ENCODE data around the gene ABLIM2.

ABLIM2 gene

GRCh38 chr4:8073206-8073863 is 85.3 kb downstream of the ABLIM2 start:
- Histone ChIP-seq H3K36me3 (ENCODE audit: control insufficient read depth, insufficient read depth, low read length) (no peaks in the 10 kb centered on the region), H3K4me1 (ENCODE audit: control insufficient read depth, insufficient read depth, low read length, poor library complexity, severe bottlenecking) (peaks cover 3% of the 10 kb centered on the region), H3K27ac (ENCODE audit: low read depth, low read length, severe bottlenecking) (no peak overlapping the region), H3K4me3 (ENCODE audit: extremely low read depth, insufficient read depth, low read length, poor library complexity, severe bottlenecking) (no peak overlapping the region), H3K9me3 (ENCODE audit: control insufficient read depth, low read length) (no peaks in the 10 kb centered on the region)
- WGBS, 2 experiments (ENCODE audit: insufficient coverage in 2 of 2): 90 to 96% methylated on average over 11 to 13 of the region's 17 CpGs

GRCh38 chr4:8072235-8072968 is 86.2 kb downstream of the ABLIM2 start:
- no peak overlapping the region for H3K4me3 ChIP-seq (ENCODE audit: extremely low read depth, insufficient read depth, low read length, poor library complexity, severe bottlenecking)
- WGBS, 2 experiments (ENCODE audit: insufficient coverage in 2 of 2): 87 to 89% methylated on average over 18 to 20 of the region's 20 CpGs

GRCh38 chr4:8071766-8072165 is 86.8 kb downstream of the ABLIM2 start:
- Histone ChIP-seq H3K4me1 (ENCODE audit: control insufficient read depth, insufficient read depth, low read length, poor library complexity, severe bottlenecking) (peaks cover 3% of the 10 kb centered on the region), H3K36me3 (ENCODE audit: control insufficient read depth, insufficient read depth, low read length) (no peaks in the 10 kb centered on the region), H3K4me3 (ENCODE audit: extremely low read depth, insufficient read depth, low read length, poor library complexity, severe bottlenecking) (no peak overlapping the region), H3K9me3 (ENCODE audit: control insufficient read depth, low read length) (no peaks in the 10 kb centered on the region), H3K27ac (ENCODE audit: low read depth, low read length, severe bottlenecking) (no peak overlapping the region)
- WGBS, 2 experiments (ENCODE audit: insufficient coverage in 2 of 2): 70 to 77% methylated on average over 19 to 23 of the region's 23 CpGs

More at GRCh38 chr4:8072235-8072968, 86.2 kb downstream of the ABLIM2 start:
- peaks cover 3% of the 10 kb centered on the region for H3K4me1 ChIP-seq (ENCODE audit: control insufficient read depth, insufficient read depth, low read length, poor library complexity, severe bottlenecking)
- no peak overlapping the region for H3K27ac ChIP-seq (ENCODE audit: low read depth, low read length, severe bottlenecking)
- H3K36me3 ChIP-seq (ENCODE audit: control insufficient read depth, insufficient read depth, low read length): no peaks in the 10 kb centered on the region
- H3K9me3 ChIP-seq (ENCODE audit: control insufficient read depth, low read length): no peaks in the 10 kb centered on the region

GRCh38 chr4:8070736-8071718 is 87.6 kb downstream of the ABLIM2 start:
- H3K36me3 ChIP-seq (ENCODE audit: control insufficient read depth, insufficient read depth, low read length): no peaks in the 10 kb centered on the region
- H3K4me3 ChIP-seq (ENCODE audit: extremely low read depth, insufficient read depth, low read length, poor library complexity, severe bottlenecking): no peak overlapping the region
- H3K4me1 ChIP-seq (ENCODE audit: control insufficient read depth, insufficient read depth, low read length, poor library complexity, severe bottlenecking): peaks cover 3% of the 10 kb centered on the region
- WGBS, 2 experiments (ENCODE audit: insufficient coverage in 2 of 2): 62 to 72% methylated on average over 18 to 21 of the region's 30 CpGs
- H3K27ac ChIP-seq (ENCODE audit: low read depth, low read length, severe bottlenecking): no peak overlapping the region
- no peaks in the 10 kb centered on the region for H3K9me3 ChIP-seq (ENCODE audit: control insufficient read depth, low read length)

- 92 to 93% methylated on average over 20 to 27 of the region's 27 CpGs for WGBS, 2 experiments (ENCODE audit: insufficient coverage in 2 of 2)
Observed at GRCh38 chr4:8069102-8069752, 89.4 kb downstream of the ABLIM2 start.

GRCh38 chr4:8067945-8068896 is 90.4 kb downstream of the ABLIM2 start:
- Histone ChIP-seq H3K4me1 (ENCODE audit: control insufficient read depth, insufficient read depth, low read length, poor library complexity, severe bottlenecking) (peaks cover 3% of the 10 kb centered on the region), H3K9me3 (ENCODE audit: control insufficient read depth, low read length) (peaks cover 17% of the 10 kb centered on the region), H3K36me3 (ENCODE audit: control insufficient read depth, insufficient read depth, low read length) (no peaks in the 10 kb centered on the region), H3K4me3 (ENCODE audit: extremely low read depth, insufficient read depth, low read length, poor library complexity, severe bottlenecking) (no peak overlapping the region), H3K27ac (ENCODE audit: low read depth, low read length, severe bottlenecking) (no peak overlapping the region)
- 88 to 89% methylated on average over 24 to 25 of the region's 28 CpGs for WGBS, 2 experiments (ENCODE audit: insufficient coverage in 2 of 2)

More at GRCh38 chr4:8069102-8069752, 89.4 kb downstream of the ABLIM2 start:
- no peak overlapping the region for H3K4me3 ChIP-seq (ENCODE audit: extremely low read depth, insufficient read depth, low read length, poor library complexity, severe bottlenecking)
- no peak overlapping the region for H3K27ac ChIP-seq (ENCODE audit: low read depth, low read length, severe bottlenecking)
- H3K4me1 ChIP-seq (ENCODE audit: control insufficient read depth, insufficient read depth, low read length, poor library complexity, severe bottlenecking): peaks cover 3% of the 10 kb centered on the region
- H3K36me3 ChIP-seq (ENCODE audit: control insufficient read depth, insufficient read depth, low read length): no peaks in the 10 kb centered on the region
- H3K9me3 ChIP-seq (ENCODE audit: control insufficient read depth, low read length): peaks cover 7% of the 10 kb centered on the region

GRCh38 chr4:8067274-8067936 is 91.2 kb downstream of the ABLIM2 start:
- no peak overlapping the region for H3K4me3 ChIP-seq (ENCODE audit: extremely low read depth, insufficient read depth, low read length, poor library complexity, severe bottlenecking)
- 92 to 95% methylated on average over 17 to 18 of the region's 20 CpGs for WGBS, 2 experiments (ENCODE audit: insufficient coverage in 2 of 2)

GRCh38 chr4:8066336-8066931 is 92.2 kb downstream of the ABLIM2 start:
- WGBS, 2 experiments (ENCODE audit: insufficient coverage in 2 of 2): 94 to 96% methylated on average over 13 of the region's 13 CpGs
- H3K4me1 ChIP-seq (ENCODE audit: control insufficient read depth, insufficient read depth, low read length, poor library complexity, severe bottlenecking): peaks cover 3% of the 10 kb centered on the region
- H3K9me3 ChIP-seq (ENCODE audit: control insufficient read depth, low read length): peaks cover 23% of the 10 kb centered on the region
- H3K36me3 ChIP-seq (ENCODE audit: control insufficient read depth, insufficient read depth, low read length): no peaks in the 10 kb centered on the region
- no peak overlapping the region for H3K27ac ChIP-seq (ENCODE audit: low read depth, low read length, severe bottlenecking)
- no peak overlapping the region for H3K4me3 ChIP-seq (ENCODE audit: extremely low read depth, insufficient read depth, low read length, poor library complexity, severe bottlenecking)

More at GRCh38 chr4:8067274-8067936, 91.2 kb downstream of the ABLIM2 start:
- Histone ChIP-seq H3K9me3 (ENCODE audit: control insufficient read depth, low read length) (peaks cover 23% of the 10 kb centered on the region), H3K36me3 (ENCODE audit: control insufficient read depth, insufficient read depth, low read length) (no peaks in the 10 kb centered on the region), H3K27ac (ENCODE audit: low read depth, low read length, severe bottlenecking) (no peak overlapping the region), H3K4me1 (ENCODE audit: control insufficient read depth, insufficient read depth, low read length, poor library complexity, severe bottlenecking) (peaks cover 3% of the 10 kb centered on the region)

Measured in mesodermal cell (in vitro differentiated cells).